OCI-LY7 (cell line): ENCODE measurements around the gene SGCB.

Experiments used
- EZH2phosphoT487 ChIP-seq: fragments of 200-600 bp; sonication (generic); IDR thresholded peaks from 2 replicates; pipeline ENCODE4 v1.6.1; 2018; ENCODE audit warnings: low read depth, borderline replicate concordance, mild to moderate bottlenecking, mixed run types, antibody characterized with exemption, low read length, moderate library complexity, mixed read lengths
- TF ChIP-seq, protein P1 (sequence below): fragments of 200-600 bp; sonication (generic); conservative IDR thresholded peaks from 2 replicates; pipeline ENCODE4 v1.5.1; 2014; ENCODE audit warnings: mild to moderate bottlenecking, antibody characterized with exemption, low read length, moderate library complexity, mixed read lengths

DNA sequence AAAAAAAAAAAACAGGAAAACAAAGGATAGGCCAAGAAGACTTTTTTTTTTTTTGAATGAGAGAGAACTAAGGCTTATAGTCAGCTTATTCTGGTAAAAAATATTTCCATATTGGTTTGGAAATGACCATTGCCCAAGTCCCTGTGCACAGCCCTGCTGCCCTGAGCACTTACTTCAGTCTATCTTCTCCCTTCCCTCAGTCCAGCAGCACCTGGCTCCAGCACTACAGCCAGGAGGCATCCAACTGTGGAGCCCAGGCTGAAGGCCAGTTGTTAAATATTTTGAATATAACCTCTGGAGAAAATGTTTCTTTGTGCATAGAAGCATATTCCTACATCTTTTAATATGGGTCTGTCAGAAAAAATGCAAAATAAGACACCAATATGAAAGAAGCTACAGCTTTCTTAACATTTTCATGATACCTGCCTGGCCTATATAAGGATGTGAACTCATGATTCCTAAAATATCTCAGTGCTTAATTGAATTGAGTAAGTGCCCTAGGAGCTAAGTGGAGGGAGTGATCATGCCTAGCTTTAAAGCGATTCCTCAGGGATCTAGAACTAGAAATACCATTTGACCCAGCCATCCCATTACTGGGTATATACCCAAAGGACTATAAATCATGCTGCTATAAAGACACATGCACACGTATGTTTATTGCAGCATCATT is 32.4 kb downstream of the SGCB start:
- TF ChIP-seq, protein P1, sequence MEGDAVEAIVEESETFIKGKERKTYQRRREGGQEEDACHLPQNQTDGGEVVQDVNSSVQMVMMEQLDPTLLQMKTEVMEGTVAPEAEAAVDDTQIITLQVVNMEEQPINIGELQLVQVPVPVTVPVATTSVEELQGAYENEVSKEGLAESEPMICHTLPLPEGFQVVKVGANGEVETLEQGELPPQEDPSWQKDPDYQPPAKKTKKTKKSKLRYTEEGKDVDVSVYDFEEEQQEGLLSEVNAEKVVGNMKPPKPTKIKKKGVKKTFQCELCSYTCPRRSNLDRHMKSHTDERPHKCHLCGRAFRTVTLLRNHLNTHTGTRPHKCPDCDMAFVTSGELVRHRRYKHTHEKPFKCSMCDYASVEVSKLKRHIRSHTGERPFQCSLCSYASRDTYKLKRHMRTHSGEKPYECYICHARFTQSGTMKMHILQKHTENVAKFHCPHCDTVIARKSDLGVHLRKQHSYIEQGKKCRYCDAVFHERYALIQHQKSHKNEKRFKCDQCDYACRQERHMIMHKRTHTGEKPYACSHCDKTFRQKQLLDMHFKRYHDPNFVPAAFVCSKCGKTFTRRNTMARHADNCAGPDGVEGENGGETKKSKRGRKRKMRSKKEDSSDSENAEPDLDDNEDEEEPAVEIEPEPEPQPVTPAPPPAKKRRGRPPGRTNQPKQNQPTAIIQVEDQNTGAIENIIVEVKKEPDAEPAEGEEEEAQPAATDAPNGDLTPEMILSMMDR = no peak
- no peak for TF ChIP-seq EZH2phosphoT487
